Breast epithelium (tissue), 3 donors: ENCODE data around the gene MYO18B.

Experiments used
- POLR2AphosphoS5 ChIP-seq, 3 donors: sonication (generic); formaldehyde crosslinking; IDR thresholded peaks; one replicate each; pipeline ENCODE4 v1.6.1; 2017; ENCODE audit warnings: antibody characterized with exemption in 3 of 3
- TF ChIP-seq, protein P1 (sequence below), 3 donors: fragments of 450-650 bp; IDR thresholded peaks; one replicate each; pipeline ENCODE4 v1.5.1; 2016 to 2017; ENCODE audit warnings: antibody characterized with exemption in 3 of 3, mild to moderate bottlenecking in 3 of 3, moderate library complexity in 3 of 3

DNA sequence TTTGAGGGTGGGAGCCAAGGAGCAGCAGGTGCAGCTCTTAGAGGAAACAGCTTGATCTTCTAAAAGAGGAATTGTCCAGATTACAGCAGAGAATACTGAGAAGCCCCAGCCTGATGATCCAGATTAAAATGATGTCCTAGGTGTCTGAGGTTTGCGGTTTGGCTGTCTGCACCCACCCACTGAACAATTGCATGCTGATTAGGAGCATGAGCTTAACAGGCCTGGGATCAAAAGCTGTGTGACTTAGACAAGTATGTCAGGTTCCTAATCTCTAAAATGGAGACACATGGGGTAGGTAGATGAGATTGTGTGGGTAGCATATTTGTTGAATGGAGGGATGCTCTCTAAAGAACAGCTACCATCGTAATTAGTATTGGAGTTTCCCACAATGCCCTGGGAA lies 260.5 kb downstream of the MYO18B start:
- TF ChIP-seq POLR2AphosphoS5 (IDR thresholded peaks at IDR 0.05), result no peak
- TF ChIP-seq, protein P1, sequence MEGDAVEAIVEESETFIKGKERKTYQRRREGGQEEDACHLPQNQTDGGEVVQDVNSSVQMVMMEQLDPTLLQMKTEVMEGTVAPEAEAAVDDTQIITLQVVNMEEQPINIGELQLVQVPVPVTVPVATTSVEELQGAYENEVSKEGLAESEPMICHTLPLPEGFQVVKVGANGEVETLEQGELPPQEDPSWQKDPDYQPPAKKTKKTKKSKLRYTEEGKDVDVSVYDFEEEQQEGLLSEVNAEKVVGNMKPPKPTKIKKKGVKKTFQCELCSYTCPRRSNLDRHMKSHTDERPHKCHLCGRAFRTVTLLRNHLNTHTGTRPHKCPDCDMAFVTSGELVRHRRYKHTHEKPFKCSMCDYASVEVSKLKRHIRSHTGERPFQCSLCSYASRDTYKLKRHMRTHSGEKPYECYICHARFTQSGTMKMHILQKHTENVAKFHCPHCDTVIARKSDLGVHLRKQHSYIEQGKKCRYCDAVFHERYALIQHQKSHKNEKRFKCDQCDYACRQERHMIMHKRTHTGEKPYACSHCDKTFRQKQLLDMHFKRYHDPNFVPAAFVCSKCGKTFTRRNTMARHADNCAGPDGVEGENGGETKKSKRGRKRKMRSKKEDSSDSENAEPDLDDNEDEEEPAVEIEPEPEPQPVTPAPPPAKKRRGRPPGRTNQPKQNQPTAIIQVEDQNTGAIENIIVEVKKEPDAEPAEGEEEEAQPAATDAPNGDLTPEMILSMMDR (IDR thresholded peaks at IDR 0.05), result no peak
